Esophagus muscularis mucosa (tissue), 3 donors: Measurements from ENCODE around the gene TMEM132C.

Experiments used
- POLR2AphosphoS5 ChIP-seq, 2 donors: sonication (generic); formaldehyde crosslinking; IDR thresholded peaks; one replicate each; pipeline ENCODE4 v1.6.1; 2017; ENCODE audit warnings: antibody characterized with exemption in 2 of 2
- TF ChIP-seq, protein P1 (sequence below), 3 experiments: fragments of 200-600 bp in 2 of 3; fragments of 450-650 bp in 1 of 3; sonication (generic) in 2 of 3; IDR thresholded peaks; one replicate each; pipeline ENCODE4 v1.5.1; 2017 to 2019; ENCODE audit warnings: antibody characterized with exemption in 3 of 3, mild to moderate bottlenecking in 2 of 3, moderate library complexity in 1 of 3

DNA sequence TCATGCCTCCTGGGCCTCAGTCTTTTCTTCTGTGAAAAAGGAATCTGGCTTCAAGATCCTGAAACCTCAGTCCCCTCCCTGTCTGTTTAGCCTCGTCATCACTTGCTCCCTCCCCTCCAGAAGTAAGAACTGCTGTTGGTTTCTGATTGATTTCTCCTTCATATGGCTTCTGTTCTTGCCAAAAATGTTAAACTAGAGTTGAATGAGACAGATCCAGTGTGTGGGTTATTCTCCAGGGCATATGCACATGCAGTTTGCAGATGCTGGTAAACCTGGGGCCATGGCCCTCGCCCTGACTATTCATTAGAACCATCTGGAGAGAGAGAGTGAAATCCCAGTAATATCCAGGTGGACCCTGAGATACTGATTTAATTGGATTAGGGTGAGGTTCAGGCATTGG lies 175.1 kb downstream of the TMEM132C start:
- TF ChIP-seq, protein P1, sequence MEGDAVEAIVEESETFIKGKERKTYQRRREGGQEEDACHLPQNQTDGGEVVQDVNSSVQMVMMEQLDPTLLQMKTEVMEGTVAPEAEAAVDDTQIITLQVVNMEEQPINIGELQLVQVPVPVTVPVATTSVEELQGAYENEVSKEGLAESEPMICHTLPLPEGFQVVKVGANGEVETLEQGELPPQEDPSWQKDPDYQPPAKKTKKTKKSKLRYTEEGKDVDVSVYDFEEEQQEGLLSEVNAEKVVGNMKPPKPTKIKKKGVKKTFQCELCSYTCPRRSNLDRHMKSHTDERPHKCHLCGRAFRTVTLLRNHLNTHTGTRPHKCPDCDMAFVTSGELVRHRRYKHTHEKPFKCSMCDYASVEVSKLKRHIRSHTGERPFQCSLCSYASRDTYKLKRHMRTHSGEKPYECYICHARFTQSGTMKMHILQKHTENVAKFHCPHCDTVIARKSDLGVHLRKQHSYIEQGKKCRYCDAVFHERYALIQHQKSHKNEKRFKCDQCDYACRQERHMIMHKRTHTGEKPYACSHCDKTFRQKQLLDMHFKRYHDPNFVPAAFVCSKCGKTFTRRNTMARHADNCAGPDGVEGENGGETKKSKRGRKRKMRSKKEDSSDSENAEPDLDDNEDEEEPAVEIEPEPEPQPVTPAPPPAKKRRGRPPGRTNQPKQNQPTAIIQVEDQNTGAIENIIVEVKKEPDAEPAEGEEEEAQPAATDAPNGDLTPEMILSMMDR (IDR thresholded peaks at IDR 0.05) = no peak
- no peak for TF ChIP-seq POLR2AphosphoS5 (IDR thresholded peaks at IDR 0.05)
